GM12878 (cell line): Measurements from ENCODE around the gene ZFPM1. TPM values are rescaled to one million over a fixed set of nuclear protein-coding genes. Genes with fewer than 3 reads are reported as not detected.

Source experiments
- ATAC-seq: fragments of 200-7000 bp; cut with Tn5 transposase; 3 replicates; pipeline ENCODE4 v1.9.1; 2020; ENCODE audit warnings: mild to moderate bottlenecking, moderate library complexity
- BruUV-seq: library from RNA; stranded (reverse); fragments of 400-500 nt; replicated peaks from 2 replicates; lab custom pipeline; 2021; lab: Mats Ljungman, UMichigan
- CTCF ChIA-PET: fragments of 300-600 bp; sonication (Branson Sonifier 250); formaldehyde crosslinking; extraction: SDS; loops from one replicate; lab custom pipeline; 2021; ENCODE audit warnings: inconsistent platforms; lab: Yijun Ruan, JAX
- POLR2A ChIA-PET: fragments of 350-600 bp; formaldehyde crosslinking; extraction: SDS; loops from one replicate; lab custom pipeline; 2021; ENCODE audit warnings: inconsistent platforms; lab: Charles Lee
- RAD21 ChIA-PET: fragments of 300-600 bp; sonication (Branson Sonifier 250); formaldehyde crosslinking; loops from one replicate; lab custom pipeline; 2023; ENCODE audit warnings: antibody characterized with exemption; ENCODE audit not compliant: unreplicated experiment; lab: Charles Lee
- SMC1A ChIA-PET: fragments of 300-600 bp; sonication (Branson Sonifier 250); formaldehyde crosslinking; loops from one replicate; lab custom pipeline; 2023; ENCODE audit not compliant: unreplicated experiment, uncharacterized antibody; lab: Charles Lee
- DNase-seq: peaks from one replicate; pipeline ENCODE4 v3.0.0-alpha.2; 2011; ENCODE audit warnings: low read depth, low spot score
- FAIRE-seq: peaks from 3 replicates; lab custom pipeline; 2011; peaks lifted over from hg19 to GRCh38; lab: Jason Lieb, UNC
- H2AFZ ChIP-seq: 2 replicates; pipeline ENCODE4 v1.6.0; 2011; ENCODE audit warnings: low read depth, low read length, control low read depth; ENCODE audit not compliant: control insufficient read depth
- H3K27ac ChIP-seq: 2 replicates; pipeline ENCODE4 v1.5.1; 2011; ENCODE audit warnings: control low read depth; ENCODE audit not compliant: control insufficient read depth, insufficient read depth
- H3K27me3 ChIP-seq, 2 experiments: replicated peaks in 1 of 2; 2 replicates each; pipeline versions ENCODE4 v1.6.0 to v1.6.1; 2011; ENCODE audit warnings: low read length in 1 of 2; ENCODE audit not compliant: control insufficient read depth in 2 of 2, insufficient read depth in 2 of 2
- H3K36me3 ChIP-seq, 2 experiments: 2 replicates each; pipeline ENCODE4 v1.5.1; 2011; ENCODE audit warnings: low read length in 1 of 2; ENCODE audit not compliant: control insufficient read depth in 2 of 2, insufficient read depth in 2 of 2
- H3K4me1 ChIP-seq: 2 replicates; pipeline ENCODE4 v1.6.1; 2011; ENCODE audit warnings: mild to moderate bottlenecking, low read length, moderate library complexity, mixed read lengths; ENCODE audit not compliant: control insufficient read depth, insufficient read depth
- H3K4me2 ChIP-seq: 2 replicates; pipeline ENCODE4 v1.6.0; 2011; ENCODE audit warnings: control low read depth; ENCODE audit not compliant: control insufficient read depth, insufficient read depth
- H3K4me3 ChIP-seq: fragments of 200-600 bp; sonication (generic); 2 replicates; pipeline ENCODE4 v1.5.1; 2016
- H3K79me2 ChIP-seq: 2 replicates; pipeline ENCODE4 v1.6.0; 2011; ENCODE audit warnings: low read length; ENCODE audit not compliant: control insufficient read depth, insufficient read depth
- H3K9ac ChIP-seq: 2 replicates; pipeline ENCODE4 v1.8.0; 2011; ENCODE audit warnings: low read length, control low read depth, mixed read lengths; ENCODE audit not compliant: control insufficient read depth, insufficient read depth
- H3K9me3 ChIP-seq: replicated peaks from 3 replicates; pipeline ENCODE4 v1.5.1; 2011; ENCODE audit warnings: mild to moderate bottlenecking, low read length; ENCODE audit not compliant: control insufficient read depth, insufficient read depth
- H4K20me1 ChIP-seq: 2 replicates; pipeline ENCODE4 v1.6.0; 2011; ENCODE audit not compliant: control insufficient read depth, insufficient read depth
- CBX5 ChIP-seq: sonication (generic); IDR thresholded peaks from 2 replicates; pipeline ENCODE4 v1.6.1; 2016; ENCODE audit warnings: low read depth, moderate library complexity, mild to moderate bottlenecking, inconsistent platforms
- CREB1 ChIP-seq: IDR thresholded peaks from 2 replicates; pipeline ENCODE4 v1.6.1; 2012; ENCODE audit warnings: low read depth, mild to moderate bottlenecking, inconsistent platforms
- FOS ChIP-seq: IDR thresholded peaks from 3 replicates; pipeline ENCODE4 v1.6.1; 2011; ENCODE audit warnings: borderline replicate concordance; ENCODE audit not compliant: insufficient read length; ENCODE audit errors: extremely low read depth
- GATAD2B ChIP-seq: fragments of 450-650 bp; conservative IDR thresholded peaks from 2 replicates; pipeline ENCODE4 v1.6.1; 2017; ENCODE audit warnings: low read depth, mild to moderate bottlenecking, moderate library complexity
- MTA3 ChIP-seq: IDR thresholded peaks from 2 replicates; pipeline ENCODE4 v1.6.1; 2012; ENCODE audit warnings: low read length, inconsistent platforms, borderline replicate concordance
- PAX8 ChIP-seq: fragments of 450-650 bp; IDR thresholded peaks from 2 replicates; pipeline ENCODE4 v1.6.1; 2017; ENCODE audit warnings: mild to moderate bottlenecking, moderate library complexity
- RELA ChIP-seq: fragments of 450-650 bp; IDR thresholded peaks from 2 replicates; pipeline ENCODE4 v1.8.0; 2014; ENCODE audit warnings: borderline replicate concordance; ENCODE audit not compliant: partially characterized antibody
- SMC3 ChIP-seq: IDR thresholded peaks from 2 replicates; pipeline ENCODE4 v1.6.1; 2011; ENCODE audit warnings: low read length, improper control_type of control experiment, borderline replicate concordance
- WGBS: methylation state at CpG from one replicate; pipeline ENCODE4 v1.1.6; 2016; ENCODE audit warnings: low lambda C conversion rate; ENCODE audit not compliant: insufficient replicate concordance, insufficient coverage; ENCODE audit errors: missing lambda C conversion rate; 5-methylcytosine and 5-hydroxymethylcytosine counted together
- in situ Hi-C: fragments of 300-500 bp; cut with MboI; formaldehyde crosslinking; loops from 9 replicates; pipeline ENCODE4 v1.14.3; 2018; ENCODE audit warnings: mixed read lengths
- intact Hi-C: fragments of 100-400 bp; cut with micrococcal nuclease; formaldehyde crosslinking; loops from one replicate; pipeline ENCODE4 v1.14.2; 2022; ENCODE audit not compliant: unreplicated experiment
- polyA plus RNA-seq, 11 experiments: library from polyadenylated mRNA; depleted of rRNA in 4 of 11; unstranded in 6 of 11; stranded (reverse) in 5 of 11; fragments of >200 nt; fragmentation: Nextera tagmentation in 4 of 11; fragmentation: Illumina TruSeq in 1 of 11; extraction: Ambion mirVana in 4 of 11; extraction: Trizol in 1 of 11; gene quantifications; 1 replicate in 1 of 11; 2 replicates in 10 of 11; pipeline versions ENCODE4 v1.2.1 to v1.2.3, GENCODE V29; 2011 to 2016; ENCODE audit warnings: inconsistent platforms in 2 of 11, missing spikeins in 2 of 11, low read depth in 1 of 11
- total RNA-seq, 4 experiments: library from RNA; depleted of rRNA in 3 of 4; stranded (reverse); fragments of >200 nt in 3 of 4; fragmentation: Illumina TruSeq in 1 of 4; extraction: Trizol in 1 of 4; gene quantifications; 2 replicates each; pipeline versions ENCODE4 v1.2.1 to v1.2.3, GENCODE V29; 2013 to 2021
- TF ChIP-seq, protein P1 (sequence below): fragments of 450-650 bp; formaldehyde crosslinking; IDR thresholded peaks from 2 replicates; pipeline ENCODE4 v1.4.0; 2020; ENCODE audit warnings: mild to moderate bottlenecking, moderate library complexity
- TF ChIP-seq, protein P2 (sequence below), 3 experiments: IDR thresholded peaks in 2 of 3; conservative IDR thresholded peaks in 1 of 3; 2 replicates each; pipeline ENCODE4 v1.5.1; 2011; ENCODE audit warnings: low read depth in 3 of 3, low read length in 3 of 3, mild to moderate bottlenecking in 3 of 3, control low read depth in 2 of 3, moderate library complexity in 2 of 3, inconsistent platforms in 1 of 3, mixed read lengths in 1 of 3; ENCODE audit not compliant: control insufficient read depth in 2 of 3, insufficient read depth in 1 of 3; ENCODE audit errors: extremely low read depth in 1 of 3
- TF ChIP-seq, protein P3 (sequence below): IDR thresholded peaks from 2 replicates; pipeline ENCODE4 v1.6.1; 2012; ENCODE audit warnings: low read depth, low read length, improper control_type of control experiment

ZFPM1 gene
- total and polyA plus RNA-seq, 10 of the 15 experiments (the other 5 are each of a cell fraction or from before 2014, with no cell fraction given), result 0.02 to 5.1 (median 0.30) TPM

DNA sequence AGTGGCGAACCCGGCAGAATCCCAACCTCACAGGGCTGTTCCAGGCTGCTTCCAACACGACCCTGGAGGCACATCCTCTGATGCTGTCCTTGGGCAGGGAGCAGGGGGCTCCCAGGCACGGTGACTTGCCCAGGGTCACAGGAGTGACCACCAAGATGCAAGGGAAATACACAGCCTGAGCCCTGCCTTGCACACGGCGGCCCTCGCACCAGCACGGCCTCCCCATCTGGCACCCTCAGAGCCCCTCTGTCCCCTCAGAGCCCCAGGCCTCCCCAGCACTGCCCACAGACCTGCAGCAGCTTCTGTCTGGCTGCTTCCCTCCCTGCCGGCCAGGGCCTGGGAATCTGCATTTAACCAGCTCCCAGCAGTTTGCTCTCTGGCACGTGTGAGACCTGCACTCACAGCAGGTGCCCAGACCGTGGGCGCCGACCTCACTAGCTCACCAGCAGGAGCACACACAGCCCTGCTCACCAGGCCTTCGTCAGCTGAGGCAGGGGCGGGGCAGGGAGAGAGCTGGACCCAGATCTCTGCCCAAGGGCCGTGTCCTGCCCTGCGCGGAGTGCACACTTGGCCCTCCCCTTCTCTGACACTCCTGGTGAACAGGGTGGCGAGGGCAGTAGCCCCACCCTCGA is 87.4 kb downstream of the ZFPM1 start (continued):
- TF ChIP-seq, protein P1, sequence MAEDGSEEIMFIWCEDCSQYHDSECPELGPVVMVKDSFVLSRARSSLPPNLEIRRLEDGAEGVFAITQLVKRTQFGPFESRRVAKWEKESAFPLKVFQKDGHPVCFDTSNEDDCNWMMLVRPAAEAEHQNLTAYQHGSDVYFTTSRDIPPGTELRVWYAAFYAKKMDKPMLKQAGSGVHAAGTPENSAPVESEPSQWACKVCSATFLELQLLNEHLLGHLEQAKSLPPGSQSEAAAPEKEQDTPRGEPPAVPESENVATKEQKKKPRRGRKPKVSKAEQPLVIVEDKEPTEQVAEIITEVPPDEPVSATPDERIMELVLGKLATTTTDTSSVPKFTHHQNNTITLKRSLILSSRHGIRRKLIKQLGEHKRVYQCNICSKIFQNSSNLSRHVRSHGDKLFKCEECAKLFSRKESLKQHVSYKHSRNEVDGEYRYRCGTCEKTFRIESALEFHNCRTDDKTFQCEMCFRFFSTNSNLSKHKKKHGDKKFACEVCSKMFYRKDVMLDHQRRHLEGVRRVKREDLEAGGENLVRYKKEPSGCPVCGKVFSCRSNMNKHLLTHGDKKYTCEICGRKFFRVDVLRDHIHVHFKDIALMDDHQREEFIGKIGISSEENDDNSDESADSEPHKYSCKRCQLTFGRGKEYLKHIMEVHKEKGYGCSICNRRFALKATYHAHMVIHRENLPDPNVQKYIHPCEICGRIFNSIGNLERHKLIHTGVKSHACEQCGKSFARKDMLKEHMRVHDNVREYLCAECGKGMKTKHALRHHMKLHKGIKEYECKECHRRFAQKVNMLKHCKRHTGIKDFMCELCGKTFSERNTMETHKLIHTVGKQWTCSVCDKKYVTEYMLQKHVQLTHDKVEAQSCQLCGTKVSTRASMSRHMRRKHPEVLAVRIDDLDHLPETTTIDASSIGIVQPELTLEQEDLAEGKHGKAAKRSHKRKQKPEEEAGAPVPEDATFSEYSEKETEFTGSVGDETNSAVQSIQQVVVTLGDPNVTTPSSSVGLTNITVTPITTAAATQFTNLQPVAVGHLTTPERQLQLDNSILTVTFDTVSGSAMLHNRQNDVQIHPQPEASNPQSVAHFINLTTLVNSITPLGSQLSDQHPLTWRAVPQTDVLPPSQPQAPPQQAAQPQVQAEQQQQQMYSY, result no peak

DNA sequence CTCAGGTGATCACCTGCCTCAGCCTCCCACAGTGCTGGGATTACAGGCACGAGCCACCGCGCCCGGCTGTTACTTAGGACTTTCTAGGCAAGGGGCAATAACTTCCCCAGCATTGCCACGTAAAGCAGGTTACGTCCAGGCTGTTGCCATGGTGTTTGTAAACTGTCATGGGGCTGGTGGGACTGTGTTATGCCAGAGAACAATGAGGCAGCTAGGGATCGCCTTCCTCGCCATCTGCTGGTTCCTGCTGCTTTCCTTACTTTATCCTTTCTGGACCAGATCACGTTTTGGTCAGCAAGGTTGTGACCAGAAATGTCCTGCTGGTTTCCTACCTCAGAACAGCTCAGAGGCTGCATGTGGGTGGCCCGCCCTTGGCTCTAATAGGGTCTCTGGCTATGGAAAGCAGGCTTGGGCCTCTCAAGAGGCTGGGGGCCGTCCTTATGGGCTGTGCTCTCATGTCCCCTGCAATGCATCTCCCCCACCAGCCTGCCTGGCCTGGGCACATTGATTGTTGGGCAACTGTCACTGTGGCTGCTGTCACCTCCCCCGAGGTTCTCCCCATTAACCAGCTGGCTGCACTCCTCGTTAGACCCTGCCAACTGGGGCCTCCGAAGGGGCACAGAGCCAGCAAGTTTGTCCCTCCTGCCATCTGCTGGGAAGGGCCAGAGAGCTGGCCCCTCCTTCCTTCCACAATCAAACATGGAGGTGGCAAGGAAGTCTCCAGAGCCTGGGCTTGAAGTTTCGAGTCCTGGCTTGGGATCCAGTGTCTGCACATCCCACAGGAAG is 88.9 kb downstream of the ZFPM1 start:
- ChIA-PET SMC1A (no interaction called here), RAD21 (no interaction called here), CTCF (no interaction called here), POLR2A (no interaction called here)
- FAIRE-seq, result no peak
- Histone ChIP-seq H3K4me3 (no peak overlapping the region), H3K9me3 (peaks cover 14% of the 10 kb centered on the region; the same call in 2 of the 3 replicates), H3K79me2 (no peaks in the 10 kb centered on the region), H3K9ac (no peak overlapping the region), H3K4me1 (no peaks in the 10 kb centered on the region), H3K4me2 (no peak overlapping the region), H3K36me3 (no peaks in the 10 kb centered on the region), H3K27ac (no peak overlapping the region), H4K20me1 (no peaks in the 10 kb centered on the region), H3K27me3 (no peaks in the 10 kb centered on the region; a peak in 1 of 4 replicates), H2AFZ (no peak overlapping the region)
- no peak for ATAC-seq
- WGBS, result 48% methylated on average over 15 of the region's 15 CpGs
- TF ChIP-seq RELA (no peak), CBX5 (no peak), GATAD2B (no peak), MTA3 (no peak), FOS (no peak), CREB1 (no peak), SMC3 (no peak), PAX8 (no peak)
- TF ChIP-seq, protein P2, sequence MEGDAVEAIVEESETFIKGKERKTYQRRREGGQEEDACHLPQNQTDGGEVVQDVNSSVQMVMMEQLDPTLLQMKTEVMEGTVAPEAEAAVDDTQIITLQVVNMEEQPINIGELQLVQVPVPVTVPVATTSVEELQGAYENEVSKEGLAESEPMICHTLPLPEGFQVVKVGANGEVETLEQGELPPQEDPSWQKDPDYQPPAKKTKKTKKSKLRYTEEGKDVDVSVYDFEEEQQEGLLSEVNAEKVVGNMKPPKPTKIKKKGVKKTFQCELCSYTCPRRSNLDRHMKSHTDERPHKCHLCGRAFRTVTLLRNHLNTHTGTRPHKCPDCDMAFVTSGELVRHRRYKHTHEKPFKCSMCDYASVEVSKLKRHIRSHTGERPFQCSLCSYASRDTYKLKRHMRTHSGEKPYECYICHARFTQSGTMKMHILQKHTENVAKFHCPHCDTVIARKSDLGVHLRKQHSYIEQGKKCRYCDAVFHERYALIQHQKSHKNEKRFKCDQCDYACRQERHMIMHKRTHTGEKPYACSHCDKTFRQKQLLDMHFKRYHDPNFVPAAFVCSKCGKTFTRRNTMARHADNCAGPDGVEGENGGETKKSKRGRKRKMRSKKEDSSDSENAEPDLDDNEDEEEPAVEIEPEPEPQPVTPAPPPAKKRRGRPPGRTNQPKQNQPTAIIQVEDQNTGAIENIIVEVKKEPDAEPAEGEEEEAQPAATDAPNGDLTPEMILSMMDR (IDR thresholded peaks at IDR 0.05 in 2 of 3, conservative IDR thresholded peaks at IDR 0.05 in 1 of 3; ENCODE audit: control insufficient read depth in 2 of 3, extremely low read depth in 1 of 3, insufficient read depth in 1 of 3, low read depth in 3 of 3, low read length in 3 of 3), result no peak
- TF ChIP-seq, protein P3, sequence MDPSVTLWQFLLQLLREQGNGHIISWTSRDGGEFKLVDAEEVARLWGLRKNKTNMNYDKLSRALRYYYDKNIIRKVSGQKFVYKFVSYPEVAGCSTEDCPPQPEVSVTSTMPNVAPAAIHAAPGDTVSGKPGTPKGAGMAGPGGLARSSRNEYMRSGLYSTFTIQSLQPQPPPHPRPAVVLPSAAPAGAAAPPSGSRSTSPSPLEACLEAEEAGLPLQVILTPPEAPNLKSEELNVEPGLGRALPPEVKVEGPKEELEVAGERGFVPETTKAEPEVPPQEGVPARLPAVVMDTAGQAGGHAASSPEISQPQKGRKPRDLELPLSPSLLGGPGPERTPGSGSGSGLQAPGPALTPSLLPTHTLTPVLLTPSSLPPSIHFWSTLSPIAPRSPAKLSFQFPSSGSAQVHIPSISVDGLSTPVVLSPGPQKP, result no peak
- DNase-seq, result no peak
- in situ Hi-C loops, result no loop called here
- intact Hi-C loops, result no loop called here
- BruUV-seq, result no TSS peak
